PC-3 (cell line): ENCODE results near the gene SAG.
"Not testable (repeated sequence)": the region's sequence is repeated elsewhere in the genome, so short reads cannot be mapped to it uniquely, and the experiment has no call there.

Source experiments
- EZH2 ChIP-seq: fragments of 300-600 bp; sonication (generic); IDR thresholded peaks from one replicate; pipeline ENCODE4 v1.6.1; 2017; ENCODE audit warnings: antibody characterized with exemption, mild to moderate bottlenecking, low read length; ENCODE audit not compliant: unreplicated experiment
- TF ChIP-seq, protein P1 (sequence below): fragments of 300-600 bp; sonication (generic); conservative IDR thresholded peaks from 2 replicates; pipeline ENCODE4 v1.5.1; 2017; ENCODE audit warnings: antibody characterized with exemption, low read depth, mild to moderate bottlenecking, low read length

DNA sequence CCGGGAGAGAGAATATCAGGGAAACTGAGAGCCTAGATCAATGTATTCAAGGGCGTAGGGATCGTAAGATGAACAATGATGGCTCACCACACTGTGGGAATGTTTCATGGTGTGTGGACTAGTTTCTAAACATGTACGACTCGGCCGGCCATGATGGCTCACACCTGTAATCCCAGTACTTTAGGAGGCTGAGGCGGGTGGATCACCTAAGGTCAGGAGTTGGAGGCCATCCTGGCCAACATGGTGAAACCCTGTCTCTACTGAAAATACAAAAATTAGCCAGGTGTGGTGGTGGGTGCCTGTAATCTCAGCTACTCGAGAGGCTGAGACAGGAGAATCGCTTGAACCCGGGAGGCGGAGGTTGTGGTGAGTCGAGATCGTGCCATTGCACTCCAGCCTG is 28.5 kb downstream of the SAG start:
- TF ChIP-seq, protein P1, sequence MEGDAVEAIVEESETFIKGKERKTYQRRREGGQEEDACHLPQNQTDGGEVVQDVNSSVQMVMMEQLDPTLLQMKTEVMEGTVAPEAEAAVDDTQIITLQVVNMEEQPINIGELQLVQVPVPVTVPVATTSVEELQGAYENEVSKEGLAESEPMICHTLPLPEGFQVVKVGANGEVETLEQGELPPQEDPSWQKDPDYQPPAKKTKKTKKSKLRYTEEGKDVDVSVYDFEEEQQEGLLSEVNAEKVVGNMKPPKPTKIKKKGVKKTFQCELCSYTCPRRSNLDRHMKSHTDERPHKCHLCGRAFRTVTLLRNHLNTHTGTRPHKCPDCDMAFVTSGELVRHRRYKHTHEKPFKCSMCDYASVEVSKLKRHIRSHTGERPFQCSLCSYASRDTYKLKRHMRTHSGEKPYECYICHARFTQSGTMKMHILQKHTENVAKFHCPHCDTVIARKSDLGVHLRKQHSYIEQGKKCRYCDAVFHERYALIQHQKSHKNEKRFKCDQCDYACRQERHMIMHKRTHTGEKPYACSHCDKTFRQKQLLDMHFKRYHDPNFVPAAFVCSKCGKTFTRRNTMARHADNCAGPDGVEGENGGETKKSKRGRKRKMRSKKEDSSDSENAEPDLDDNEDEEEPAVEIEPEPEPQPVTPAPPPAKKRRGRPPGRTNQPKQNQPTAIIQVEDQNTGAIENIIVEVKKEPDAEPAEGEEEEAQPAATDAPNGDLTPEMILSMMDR = not testable (repeated sequence)
- not testable (repeated sequence) for TF ChIP-seq EZH2
